T-helper 2 cell (primary cell): Measurements from ENCODE around the gene KCNA5.
A peak's percentile ranks its signal among the peaks of the same experiment; 100 is the strongest.

Experiments used
- DNase-seq, 5 experiments: peaks; one replicate each; pipeline versions ENCODE4 v3.0.0 to v3.0.0-alpha.2; 2012 to 2022

Gene KCNA5

GRCh38 chr12:5027046-5027821 is 16.4 kb upstream of the KCNA5 start:
- DNase-seq, result no peak

- DNase-seq, result no peak
Measured at GRCh38 chr12:5030066-5030465, 13.6 kb upstream of the KCNA5 start.

GRCh38 chr12:5031242-5031641 is 12.4 kb upstream of the KCNA5 start:
- no peak for DNase-seq

GRCh38 chr12:5031958-5032357 is 11.7 kb upstream of the KCNA5 start:
- DNase-seq, result no peak

GRCh38 chr12:5032821-5033220 is 10.9 kb upstream of the KCNA5 start:
- no peak for DNase-seq

- DNase-seq, result no peak
Measured at GRCh38 chr12:5033883-5034282, 9.8 kb upstream of the KCNA5 start.

- peak in 1 of 5 experiments; percentile 22 for DNase-seq
Measured at GRCh38 chr12:5034603-5035002, 9.1 kb upstream of the KCNA5 start.

- no peak for DNase-seq
Measured at GRCh38 chr12:5035618-5036017, 8.1 kb upstream of the KCNA5 start.

- no peak for DNase-seq
Measured at GRCh38 chr12:5036031-5036430, 7.6 kb upstream of the KCNA5 start.

GRCh38 chr12:5037795-5038357 is 5.8 kb upstream of the KCNA5 start:
- no peak for DNase-seq

- DNase-seq, result no peak
Measured at GRCh38 chr12:5038781-5039311, 4.8 kb upstream of the KCNA5 start.

- DNase-seq, result no peak
Measured at GRCh38 chr12:5039815-5040214, 3.9 kb upstream of the KCNA5 start.

GRCh38 chr12:5040368-5040767 is 3.3 kb upstream of the KCNA5 start:
- DNase-seq, result no peak

- no peak for DNase-seq
Measured at GRCh38 chr12:5044420-5045295, 979 bp downstream of the KCNA5 start.

GRCh38 chr12:5047094-5047493 is 3.4 kb downstream of the KCNA5 start:
- DNase-seq, result no peak

- DNase-seq, result no peak
Measured at GRCh38 chr12:5047729-5048128, 4.0 kb downstream of the KCNA5 start.

- DNase-seq, result no peak
Measured at GRCh38 chr12:5050542-5050941, 6.9 kb downstream of the KCNA5 start.

- DNase-seq, result no peak
Measured at GRCh38 chr12:5051334-5051733, 7.7 kb downstream of the KCNA5 start.

- no peak for DNase-seq
Measured at GRCh38 chr12:5051913-5052312, 8.2 kb downstream of the KCNA5 start.

GRCh38 chr12:5052348-5052747 is 8.7 kb downstream of the KCNA5 start:
- no peak for DNase-seq

GRCh38 chr12:5059358-5059757 is 15.7 kb downstream of the KCNA5 start:
- DNase-seq, result no peak

GRCh38 chr12:5060958-5061357 is 17.3 kb downstream of the KCNA5 start:
- no peak for DNase-seq

GRCh38 chr12:5063149-5063548 is 19.5 kb downstream of the KCNA5 start:
- DNase-seq, result no peak
